Esophagus squamous epithelium (tissue), 4 donors: ENCODE data around the gene PSKH1.

Experiments
- CTCF ChIP-seq, 6 experiments: fragments of 450-650 bp in 4 of 6; fragments of 200-600 bp in 2 of 6; sonication (generic) in 2 of 6; IDR thresholded peaks; one replicate each; pipeline ENCODE4 v1.5.1; 2016 to 2019; ENCODE audit warnings: antibody characterized with exemption in 6 of 6, mild to moderate bottlenecking in 4 of 6, moderate library complexity in 4 of 6
- POLR2A ChIP-seq, 4 donors: fragments of 450-650 bp; IDR thresholded peaks; one replicate each; pipeline ENCODE4 v1.6.1; 2017; ENCODE audit warnings: antibody characterized with exemption in 4 of 4, mild to moderate bottlenecking in 4 of 4, moderate library complexity in 3 of 4

GRCh38 chr16:67844497-67844896 is 48.6 kb upstream of the PSKH1 start:
- TF ChIP-seq CTCF (IDR thresholded peaks at IDR 0.05) (peak in 4 of 6 experiments; percentile 11 to 66 (median 46)), POLR2A (IDR thresholded peaks at IDR 0.05) (no peak)
